H1 (cell line): ENCODE results near the gene UBL4B. TPM values are rescaled to one million over a fixed set of nuclear protein-coding genes. Genes with fewer than 3 reads are reported as not detected.

ENCODE experiments used
- CTCF ChIA-PET: fragments of 300-600 bp; sonication (Branson Sonifier 250); formaldehyde crosslinking; loops from one replicate; lab custom pipeline; 2021; ENCODE audit not compliant: partially characterized antibody; lab: Charles Lee
- POLR2A ChIA-PET: fragments of 300-600 bp; sonication (Branson Sonifier 250); formaldehyde crosslinking; loops from one replicate; lab custom pipeline; 2021; ENCODE audit warnings: inconsistent platforms; ENCODE audit not compliant: partially characterized antibody; lab: Charles Lee
- DNase-seq, 2 experiments: peaks; one replicate each; pipeline versions ENCODE4 v3.0.0 to v3.0.0-alpha.2; 2010 to 2022; ENCODE audit warnings: low spot score in 2 of 2, low read depth in 1 of 2, mixed read lengths in 1 of 2
- FAIRE-seq: peaks from 2 replicates; lab custom pipeline; 2011; peaks lifted over from hg19 to GRCh38; lab: Jason Lieb, UNC
- H2AFZ ChIP-seq: 2 replicates; pipeline ENCODE4 v1.8.1; 2012; ENCODE audit warnings: low read length, inconsistent platforms
- H2AK5ac ChIP-seq: 2 replicates; pipeline ENCODE4 v1.6.1; 2013; ENCODE audit warnings: low read depth, low read length
- H2BK120ac ChIP-seq: replicated peaks from 2 replicates; pipeline ENCODE3; 2013; ENCODE audit warnings: low read depth, low read length, inconsistent platforms
- H2BK12ac ChIP-seq: 2 replicates; pipeline ENCODE4 v1.6.1; 2013; ENCODE audit warnings: low read depth, low read length
- H2BK15ac ChIP-seq: 2 replicates; pipeline ENCODE4 v1.6.1; 2013; ENCODE audit warnings: low read length
- H2BK20ac ChIP-seq: 2 replicates; pipeline ENCODE4 v1.6.1; 2013; ENCODE audit warnings: low read length
- H2BK5ac ChIP-seq: 2 replicates; pipeline ENCODE4 v1.6.1; 2013; ENCODE audit warnings: low read depth, low read length
- H3K14ac ChIP-seq: 2 replicates; pipeline ENCODE4 v1.6.1; 2013; ENCODE audit warnings: inconsistent platforms; ENCODE audit not compliant: insufficient read length
- H3K18ac ChIP-seq: 2 replicates; pipeline ENCODE4 v1.6.1; 2013; ENCODE audit warnings: low read length; ENCODE audit errors: extremely low read depth
- H3K23ac ChIP-seq: 2 replicates; pipeline ENCODE4 v1.6.1; 2013; ENCODE audit warnings: inconsistent platforms; ENCODE audit not compliant: insufficient read length
- H3K23me2 ChIP-seq: 2 replicates; pipeline ENCODE4 v1.6.1; 2013; ENCODE audit warnings: low read depth, low read length
- H3K27ac ChIP-seq: 2 replicates; pipeline ENCODE4 v1.6.1; 2011; ENCODE audit warnings: low read depth, low read length, inconsistent platforms
- H3K27me3 ChIP-seq, 4 experiments: replicated peaks in 1 of 4; 1 replicate in 1 of 4; 2 replicates in 3 of 4; pipeline versions ENCODE4 v1.6.1 to v1.8.1; 2011 to 2013; ENCODE audit warnings: low read length in 3 of 4, mild to moderate bottlenecking in 3 of 4, inconsistent platforms in 2 of 4, mixed read lengths in 2 of 4, moderate library complexity in 1 of 4; ENCODE audit not compliant: control insufficient read depth in 3 of 4, insufficient read depth in 3 of 4; ENCODE audit errors: extremely low read depth in 1 of 4
- H3K36me3 ChIP-seq, 4 experiments: 2 replicates each; pipeline versions ENCODE4 v1.6.1 to v1.8.1; 2011 to 2013; ENCODE audit warnings: mild to moderate bottlenecking in 4 of 4, low read length in 3 of 4, moderate library complexity in 2 of 4, control low read depth in 1 of 4, inconsistent platforms in 1 of 4; ENCODE audit not compliant: insufficient read depth in 4 of 4, control insufficient read depth in 2 of 4
- H3K4ac ChIP-seq: replicated peaks from 2 replicates; pipeline ENCODE3; 2013; ENCODE audit warnings: low read length, low read depth, mixed read lengths, inconsistent platforms; ENCODE audit not compliant: insufficient read length
- H3K4me1 ChIP-seq, 4 experiments: replicated peaks in 1 of 4; 1 replicate in 1 of 4; 2 replicates in 3 of 4; pipeline versions ENCODE4 v1.6.1 to v1.8.1; 2011 to 2013; ENCODE audit warnings: low read length in 3 of 4, inconsistent platforms in 2 of 4, mixed read lengths in 1 of 4; ENCODE audit not compliant: insufficient read depth in 4 of 4, control insufficient read depth in 3 of 4
- H3K4me2 ChIP-seq, 2 experiments: 2 replicates each; pipeline versions ENCODE4 v1.6.1 to v1.8.1; 2011 to 2013; ENCODE audit warnings: low read depth in 2 of 2, low read length in 2 of 2, control low read depth in 1 of 2, inconsistent platforms in 1 of 2, mild to moderate bottlenecking in 1 of 2; ENCODE audit not compliant: insufficient read depth in 1 of 2
- H3K4me3 ChIP-seq, 4 experiments: fragments of 200-600, 300-600 bp in 1 of 4; sonication (generic), shearing (Covaris generic), sonication (Bioruptor Twin) in 1 of 4; 2 replicates each; pipeline versions ENCODE4 v1.5.1 to v1.8.1; 2011 to 2016; ENCODE audit warnings: low read length in 4 of 4, low read depth in 3 of 4, control low read depth in 2 of 4, inconsistent platforms in 2 of 4, mild to moderate bottlenecking in 2 of 4, mixed read lengths in 1 of 4, moderate library complexity in 1 of 4; ENCODE audit not compliant: insufficient read depth in 2 of 4; ENCODE audit errors: extremely low read depth in 1 of 4
- H3K56ac ChIP-seq: replicated peaks from 2 replicates; pipeline ENCODE3; 2013; ENCODE audit warnings: low read depth, mild to moderate bottlenecking, mixed read lengths, low read length, inconsistent platforms; ENCODE audit not compliant: insufficient read length
- H3K79me1 ChIP-seq: 2 replicates; pipeline ENCODE4 v1.6.1; 2013; ENCODE audit warnings: low read depth, low read length, control low read depth
- H3K79me2 ChIP-seq, 2 experiments: 2 replicates each; pipeline versions ENCODE4 v1.6.1 to v1.8.1; 2012 to 2013; ENCODE audit warnings: low read length in 2 of 2, mild to moderate bottlenecking in 2 of 2, inconsistent platforms in 1 of 2; ENCODE audit not compliant: insufficient read depth in 2 of 2, control insufficient read depth in 1 of 2
- H3K9ac ChIP-seq, 4 experiments: replicated peaks in 1 of 4; 1 replicate in 1 of 4; 2 replicates in 3 of 4; pipeline versions ENCODE4 v1.6.1 to v1.8.1; 2011 to 2013; ENCODE audit warnings: low read depth in 3 of 4, low read length in 3 of 4, control low read depth in 2 of 4, mild to moderate bottlenecking in 2 of 4, moderate library complexity in 2 of 4, inconsistent platforms in 1 of 4; ENCODE audit errors: extremely low read depth in 1 of 4
- H3K9me3 ChIP-seq, 2 experiments: 2 replicates each; pipeline versions ENCODE4 v1.6.1 to v1.8.1; 2012 to 2013; ENCODE audit warnings: mild to moderate bottlenecking in 2 of 2, moderate library complexity in 2 of 2, control low read depth in 1 of 2, inconsistent platforms in 1 of 2, low read depth in 1 of 2, low read length in 1 of 2, mixed read lengths in 1 of 2; ENCODE audit not compliant: insufficient read depth in 2 of 2
- H4K20me1 ChIP-seq, 2 experiments: replicated peaks in 1 of 2; 2 replicates each; pipeline versions ENCODE3 to v1.8.1; 2011 to 2013; ENCODE audit warnings: inconsistent platforms in 2 of 2, low read length in 2 of 2, mild to moderate bottlenecking in 1 of 2; ENCODE audit not compliant: insufficient read depth in 2 of 2, control insufficient read depth in 1 of 2
- H4K5ac ChIP-seq: 2 replicates; pipeline ENCODE4 v1.6.1; 2013; ENCODE audit warnings: low read length, low read depth, mixed read lengths, inconsistent platforms; ENCODE audit not compliant: insufficient read length
- H4K8ac ChIP-seq: 2 replicates; pipeline ENCODE4 v1.8.0; 2013; ENCODE audit warnings: mild to moderate bottlenecking, moderate library complexity, low read length, inconsistent platforms; ENCODE audit not compliant: insufficient read depth; ENCODE audit errors: extremely low read depth
- H4K91ac ChIP-seq: replicated peaks from 2 replicates; pipeline ENCODE3; 2013; ENCODE audit warnings: low read length, mixed read lengths, inconsistent platforms; ENCODE audit not compliant: insufficient read length
- EGR1 ChIP-seq: IDR thresholded peaks from 2 replicates; pipeline ENCODE4 v1.6.1; 2011; ENCODE audit warnings: low read depth, low read length, borderline replicate concordance
- HDAC2 ChIP-seq, 2 experiments: fragments of 300-600 bp in 1 of 2; sonication (generic) in 1 of 2; IDR thresholded peaks; 2 replicates each; pipeline ENCODE4 v1.6.1; 2011 to 2012; ENCODE audit warnings: low read depth in 2 of 2, low read length in 2 of 2, mild to moderate bottlenecking in 2 of 2, moderate library complexity in 2 of 2, borderline replicate concordance in 1 of 2, inconsistent platforms in 1 of 2
- MAFK ChIP-seq: IDR thresholded peaks from 2 replicates; pipeline ENCODE4 v1.6.1; 2012; ENCODE audit warnings: low read depth, mild to moderate bottlenecking, improper control_type of control experiment, low read length
- MAX ChIP-seq: IDR thresholded peaks from 2 replicates; pipeline ENCODE4 v1.6.1; 2012; ENCODE audit warnings: inconsistent platforms
- RBBP5 ChIP-seq: IDR thresholded peaks from 2 replicates; pipeline ENCODE4 v1.7.1; 2012; ENCODE audit warnings: low read depth, mild to moderate bottlenecking, inconsistent platforms, low read length, moderate library complexity, borderline replicate concordance
- TEAD4 ChIP-seq: IDR thresholded peaks from 2 replicates; pipeline ENCODE4 v1.6.1; 2012; ENCODE audit warnings: low read depth, low read length, inconsistent platforms, mixed read lengths
- USF2 ChIP-seq: IDR thresholded peaks from 2 replicates; pipeline ENCODE4 v1.6.1; 2011; ENCODE audit warnings: low read length, improper control_type of control experiment
- WGBS, 2 experiments: shearing (Covaris generic) in 1 of 2; methylation state at CpG; one replicate each; pipeline versions ENCODE4 v1.1.6 to v1.1.7; 2013 to 2015; ENCODE audit warnings: low lambda C conversion rate in 2 of 2, mixed read lengths in 2 of 2, inconsistent platforms in 1 of 2, low coverage in 1 of 2, missing lambda C conversion rate in 1 of 2; ENCODE audit not compliant: insufficient replicate concordance in 2 of 2, insufficient coverage in 1 of 2, insufficient read length in 1 of 2; ENCODE audit errors: extremely low coverage in 1 of 2, missing lambda C conversion rate in 1 of 2; 5-methylcytosine and 5-hydroxymethylcytosine counted together
- polyA plus RNA-seq, 7 experiments: library from polyadenylated mRNA; depleted of rRNA in 3 of 7; stranded (reverse) in 5 of 7; unstranded in 2 of 7; fragments of >200 nt in 5 of 7; fragments of 200-250 nt in 2 of 7; gene quantifications; 1 replicate in 5 of 7; 2 replicates in 1 of 7; 4 replicates in 1 of 7; pipeline versions ENCODE4 v1.2.1 to v1.2.3, GENCODE V29; 2011 to 2013; ENCODE audit warnings: missing spikeins in 2 of 7, mixed read lengths in 2 of 7
- total RNA-seq: library from RNA; stranded (reverse); fragmentation: NEBNext Ultra II Directional; extraction: Animal tissue kit (Norgen Biotek cat#: 25700); gene quantifications from 2 replicates; pipeline ENCODE4 v1.2.1, GENCODE V29; 2021

UBL4B gene
- total and polyA plus RNA-seq, 2 of the 8 experiments (the other 6 are each of a cell fraction or from before 2014, with no cell fraction given) = 0.11 TPM; not detected in 1

- no peak within 1 kb of the TSS for H3K23ac ChIP-seq
- peaks cover 7% of the 10 kb centered on the region; the same call in 1 of the 2 replicates for H3K23me2 ChIP-seq
- peak within 1 kb of the TSS; percentile 62 to 71 for H3K4me2 ChIP-seq
- H3K27ac ChIP-seq = no peak within 1 kb of the TSS
- WGBS, 2 experiments = 35% methylated on average over 4 of the region's 27 CpGs; no CpG with 5 or more reads in 1 of the 2 experiments
- no peak within 1 kb of the TSS for H2BK5ac ChIP-seq
- POLR2A ChIA-PET = interaction anchor here (0.5 to 2.6 kb wide), 6 partner anchors 11 to 47 kb away, joined by 3 to 11 read pairs (median 3); partner anchors contain the start of gene STRIP1
- no peak within 1 kb of the TSS for H4K91ac ChIP-seq
- H3K9me3 ChIP-seq = no peaks in the 10 kb centered on the region; a peak in 1 of 4 replicates
- H3K4me1 ChIP-seq = peaks cover 3 to 31% (median 15%) of the 10 kb centered on the region in 4 experiments; a peak in 6 of 7 replicates
- peak within 1 kb of the TSS; percentile 61; the same call in 1 of the 2 replicates for H2BK20ac ChIP-seq
- peak within 1 kb of the TSS; percentile 51; the same call in 1 of the 2 replicates for H3K18ac ChIP-seq
- no peak within 1 kb of the TSS for H3K56ac ChIP-seq
- no peak for TF ChIP-seq RBBP5
- TF ChIP-seq HDAC2 (IDR thresholded peaks at IDR 0.05; ENCODE audit: borderline replicate concordance in 1 of 2, low read depth in 2 of 2, low read length in 2 of 2) = no peak
- 0 out of 2 replicates have a peak, but pooled peaks have one; percentile 9 for TF ChIP-seq MAX
- TF ChIP-seq EGR1 = no peak
- TF ChIP-seq USF2 = peak; percentile 18; the same call in 1 of the 2 replicates
- TF ChIP-seq TEAD4 = no peak
- TF ChIP-seq MAFK = peak; percentile 32; the same call in 1 of the 2 replicates
- no peak within 1 kb of the TSS for H3K4ac ChIP-seq
- no peak within 1 kb of the TSS for H4K5ac ChIP-seq
- no peaks in the 10 kb centered on the region for H3K79me2 ChIP-seq
- H3K79me1 ChIP-seq = no peaks in the 10 kb centered on the region
- no peak within 1 kb of the TSS for H2AFZ ChIP-seq
- H3K27me3 ChIP-seq = peaks cover 63 to 93% (median 78%) of the 10 kb centered on the region in 4 experiments
- no peak within 1 kb of the TSS; a peak in 1 of 7 replicates for H3K9ac ChIP-seq
- H2BK120ac ChIP-seq = no peak within 1 kb of the TSS
- CTCF ChIA-PET = interaction anchor here (0.7 to 52.4 kb wide), 9 partner anchors 14 to 425 kb away, joined by 3 to 1450 read pairs (median 4); partner anchors contain the start of genes ALX3, STRIP1 and UBL4B
- no peak within 1 kb of the TSS; the same call in 1 of the 2 replicates for H2BK12ac ChIP-seq
- FAIRE-seq = no peak
- peak in 1 of 2 experiments; percentile 65 for DNase-seq
- peaks cover 7 to 9% of the 10 kb centered on the region in 2 experiments for H4K20me1 ChIP-seq
- no peak within 1 kb of the TSS for H3K14ac ChIP-seq
- H2AK5ac ChIP-seq = no peak within 1 kb of the TSS
- H3K4me3 ChIP-seq = peak within 1 kb of the TSS; percentile 9 to 56 (median 26); a peak in 7 of 8 replicates
- peak within 1 kb of the TSS; percentile 51; the same call in 1 of the 2 replicates for H4K8ac ChIP-seq
- peaks cover 0 to 8% (median 0%) of the 10 kb centered on the region in 4 experiments; a peak in 3 of 8 replicates for H3K36me3 ChIP-seq
- peak within 1 kb of the TSS; percentile 46; the same call in 1 of the 2 replicates for H2BK15ac ChIP-seq
These were observed 41.5 kb upstream of the UBL4B start, which contains the start of gene ALX3 for GRCh38 chr1:110070671-110071242. ALX3 (minus strand) TSS chr1:110070672; CDS start chr1:110070612, 60 bp downstream.
